Fibroblast of villous mesenchyme (primary cell): ENCODE data around the gene GTF2F2. TPM values are rescaled to one million over a fixed set of nuclear protein-coding genes. Genes with fewer than 3 reads are reported as not detected.
A peak's percentile ranks its signal among the peaks of the same experiment; 100 is the strongest.

Source experiments
- DNase-seq: peaks from one replicate; pipeline ENCODE4 v3.0.0-alpha.2; 2010; ENCODE audit warnings: low read depth
- H3K4me3 ChIP-seq: 2 replicates; pipeline ENCODE4 v1.5.1; 2011; ENCODE audit warnings: low read depth, mild to moderate bottlenecking, low read length
- CTCF ChIP-seq: IDR thresholded peaks from 2 replicates; pipeline ENCODE4 v1.5.1; 2012; ENCODE audit warnings: low read depth, mild to moderate bottlenecking, low read length; ENCODE audit not compliant: insufficient read depth
- total RNA-seq: library from RNA; depleted of rRNA; stranded (reverse); fragments of >200 nt; gene quantifications from 2 replicates; pipeline ENCODE4 v1.2.3, GENCODE V29; 2012

GTF2F2 gene
- total RNA-seq, 1 donor = 38.0 TPM

- DNase-seq = peak; percentile 87
- H3K4me3 ChIP-seq = peak overlapping the region; percentile 87
- TF ChIP-seq CTCF = no peak
Measured at GRCh38 chr13:45119469-45119990, 780 bp upstream of the GTF2F2 start.

- peak; percentile 26 for TF ChIP-seq CTCF
- H3K4me3 ChIP-seq = peak overlapping the region; percentile 87
- peak; percentile 58 for DNase-seq
Measured at GRCh38 chr13:45120967-45121831, 889 bp downstream of the GTF2F2 start.

- no peak overlapping the region for H3K4me3 ChIP-seq
- TF ChIP-seq CTCF = no peak
- DNase-seq = no peak
Measured at GRCh38 chr13:45122941-45123340, 2.6 kb downstream of the GTF2F2 start.

DNA sequence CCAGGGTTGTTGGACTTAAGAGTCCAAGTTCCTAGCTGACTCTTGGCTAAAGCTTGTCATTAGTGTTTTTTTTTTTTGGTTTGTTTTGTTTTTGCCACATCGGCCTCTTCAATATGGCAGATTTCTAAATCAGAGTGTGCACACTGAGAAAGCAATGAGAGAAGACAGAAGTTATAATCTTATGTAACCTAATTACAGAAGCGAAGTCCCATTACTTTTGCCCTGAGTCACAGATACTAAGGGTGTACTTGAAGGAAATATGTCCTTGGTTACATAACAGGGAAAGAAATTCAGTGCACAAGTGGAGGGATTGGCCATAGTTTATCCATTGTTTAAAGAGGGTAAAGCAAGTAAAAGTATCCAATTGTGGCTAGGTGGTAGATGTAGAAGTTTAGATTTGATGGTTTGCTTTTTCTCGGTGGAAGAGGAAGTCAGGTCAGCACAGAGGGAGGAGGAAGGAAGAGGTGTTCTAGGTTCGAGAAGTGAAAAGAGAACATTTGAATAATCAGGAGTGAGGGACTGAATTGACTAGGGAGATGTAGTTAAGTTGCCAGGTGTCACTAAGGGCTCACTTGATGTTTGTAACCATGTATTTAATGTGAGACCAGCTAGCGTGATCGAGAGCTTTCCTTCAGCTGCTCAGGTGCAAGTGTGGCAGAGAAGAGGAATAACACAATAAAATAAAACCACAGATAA, 12.2 kb downstream of the GTF2F2 start:
- no peak for TF ChIP-seq CTCF
- no peak overlapping the region for H3K4me3 ChIP-seq
- DNase-seq = no peak

DNA sequence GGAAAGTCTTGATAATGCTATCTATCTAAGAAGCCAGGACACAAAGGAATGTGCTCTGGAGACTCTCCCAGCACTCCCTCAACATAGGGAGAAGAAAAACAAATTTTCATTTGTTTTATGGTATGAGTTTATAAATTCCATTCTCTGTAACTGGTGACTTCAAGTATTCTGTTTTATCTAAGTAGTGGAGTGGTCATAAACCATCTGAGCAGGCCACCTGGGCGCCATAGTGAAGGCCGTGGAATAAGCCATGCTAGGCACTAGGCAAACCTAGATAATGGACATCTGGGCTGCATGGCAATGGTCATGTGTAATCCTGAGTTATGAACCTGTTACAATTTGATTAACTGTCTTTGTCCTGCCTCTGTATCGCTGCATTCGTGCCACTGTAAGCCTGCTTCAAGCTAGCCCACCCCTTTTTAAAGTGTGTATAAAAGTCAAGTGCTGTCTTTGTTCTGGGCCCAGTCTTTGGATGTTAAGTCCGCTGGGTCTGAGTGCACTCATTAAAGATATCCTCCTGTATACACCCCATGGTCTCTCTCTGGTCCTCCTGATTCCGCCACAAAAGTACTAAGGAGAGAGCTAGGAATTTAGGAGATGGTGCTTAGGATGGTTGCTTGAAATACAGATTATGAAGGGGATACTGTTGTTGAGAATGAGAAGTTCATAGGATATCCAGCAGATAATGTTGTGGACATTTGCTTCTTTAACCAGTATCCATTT, 13.2 kb downstream of the GTF2F2 start:
- DNase-seq = peak; percentile 72
- TF ChIP-seq CTCF = no peak
- no peak overlapping the region for H3K4me3 ChIP-seq

GRCh38 chr13:45136741-45137504, 16.6 kb downstream of the GTF2F2 start:
- no peak for DNase-seq
- no peak for TF ChIP-seq CTCF
- H3K4me3 ChIP-seq = no peak overlapping the region
